NCI-H1105 (cell line): ENCODE results near the gene EIPR1.
"Not testable (repeated sequence)": the region's sequence is repeated elsewhere in the genome, so short reads cannot be mapped to it uniquely, and the experiment has no call there.

Source experiments
- DNase-seq: peaks from one replicate; lab custom pipeline; 2025; lab: John Stamatoyannopoulos, UW

EIPR1 gene

GRCh38 chr2:3211256-3212060, 166.2 kb downstream of the EIPR1 start:
- no peak for DNase-seq

DNA sequence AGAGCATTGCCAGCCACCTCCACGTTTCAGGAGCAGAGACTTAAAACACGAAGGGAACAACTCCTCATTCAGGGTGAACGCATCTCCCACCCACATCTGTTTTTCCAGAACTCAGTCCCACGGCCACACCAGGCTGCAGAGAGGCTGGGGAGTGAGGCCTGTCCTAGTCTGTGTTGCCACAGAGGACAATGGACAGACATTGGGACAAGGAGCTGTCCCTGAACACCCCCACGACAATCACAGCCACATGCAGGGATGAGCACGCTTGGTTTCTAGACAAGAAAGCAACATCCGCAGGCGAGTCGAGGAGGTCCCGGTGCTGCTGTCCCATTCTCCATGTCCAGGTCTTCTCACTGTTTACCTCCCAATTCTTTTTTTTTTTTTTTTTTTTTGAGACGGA, 167.4 kb downstream of the EIPR1 start:
- no peak for DNase-seq

DNA sequence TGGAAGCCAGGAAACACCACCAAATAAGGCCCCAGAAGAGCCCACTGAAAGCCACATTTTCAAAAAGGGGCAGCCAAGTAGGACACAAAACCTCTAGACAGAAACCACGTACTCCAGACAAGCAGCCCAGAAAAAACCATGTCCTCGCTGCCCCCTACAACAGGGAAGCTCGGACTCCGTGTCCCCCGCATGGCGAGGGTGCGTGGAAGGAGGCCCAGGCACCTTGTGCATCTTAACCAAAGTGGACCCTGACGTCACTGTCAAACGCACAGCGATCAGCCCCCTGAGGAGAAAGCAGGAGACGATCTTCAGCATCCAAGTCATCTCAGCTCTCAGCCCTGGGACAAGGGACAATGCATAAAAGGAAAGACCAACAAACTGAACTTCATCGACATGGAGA, 168.4 kb downstream of the EIPR1 start:
- DNase-seq = no peak

- no peak for DNase-seq
Measured at GRCh38 chr2:3208591-3208990, 169.0 kb downstream of the EIPR1 start.

GRCh38 chr2:3208179-3208578, 169.4 kb downstream of the EIPR1 start:
- no peak for DNase-seq

- no peak for DNase-seq
Measured at GRCh38 chr2:3207091-3207491, 170.5 kb downstream of the EIPR1 start.

DNA sequence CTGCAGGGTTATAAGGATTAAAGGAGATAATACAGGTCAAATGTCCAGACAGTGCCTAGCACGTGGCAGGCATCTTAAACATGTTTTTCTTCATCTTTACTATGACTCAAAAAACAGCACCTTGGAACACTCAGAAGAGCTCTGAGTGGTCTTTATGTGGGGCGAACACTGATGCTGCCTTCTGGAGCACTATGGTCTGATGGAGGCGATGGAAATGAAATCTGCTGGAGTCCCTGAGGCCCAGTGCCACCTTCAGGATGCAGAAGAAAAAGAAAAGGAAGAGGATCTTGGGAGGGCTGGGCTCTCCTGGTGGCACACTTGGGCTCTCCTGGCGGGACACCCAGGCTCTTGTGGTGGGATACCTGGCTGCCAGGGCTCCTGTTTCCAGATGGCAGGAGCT, 171.8 kb downstream of the EIPR1 start:
- no peak for DNase-seq

GRCh38 chr2:3204031-3204821, 173.4 kb downstream of the EIPR1 start:
- no peak for DNase-seq

DNA sequence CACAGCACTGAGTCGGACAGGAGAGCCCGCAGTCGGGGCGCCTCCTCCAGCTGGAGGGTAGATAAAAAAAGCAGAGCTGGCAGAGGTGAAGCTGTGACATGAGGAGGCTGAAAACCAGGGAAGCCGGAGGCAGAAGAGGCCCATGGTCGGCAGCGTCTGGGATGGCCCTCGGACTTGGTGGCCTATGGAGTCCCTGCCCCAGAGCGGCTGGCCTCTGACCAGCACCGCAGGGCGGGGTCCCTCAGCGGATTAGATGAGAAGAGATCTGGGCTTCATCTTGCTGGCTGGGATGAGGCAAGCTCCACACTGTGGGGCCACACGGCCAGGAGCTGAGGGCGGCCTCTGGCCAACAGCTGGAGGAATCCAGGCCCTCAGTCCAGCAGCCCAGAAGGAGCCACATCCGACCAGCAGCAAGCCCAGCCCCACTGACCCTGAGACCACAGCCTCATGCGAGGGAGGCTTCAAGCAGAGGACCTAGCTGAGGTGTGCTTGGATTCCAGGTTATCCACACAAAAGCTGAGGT, 174.1 kb downstream of the EIPR1 start:
- no peak for DNase-seq

GRCh38 chr2:3202926-3203325, 174.7 kb downstream of the EIPR1 start:
- DNase-seq = no peak

GRCh38 chr2:3201281-3201680, 176.3 kb downstream of the EIPR1 start:
- DNase-seq = no peak

- no peak for DNase-seq
Measured at GRCh38 chr2:3200420-3200939, 177.1 kb downstream of the EIPR1 start.

DNA sequence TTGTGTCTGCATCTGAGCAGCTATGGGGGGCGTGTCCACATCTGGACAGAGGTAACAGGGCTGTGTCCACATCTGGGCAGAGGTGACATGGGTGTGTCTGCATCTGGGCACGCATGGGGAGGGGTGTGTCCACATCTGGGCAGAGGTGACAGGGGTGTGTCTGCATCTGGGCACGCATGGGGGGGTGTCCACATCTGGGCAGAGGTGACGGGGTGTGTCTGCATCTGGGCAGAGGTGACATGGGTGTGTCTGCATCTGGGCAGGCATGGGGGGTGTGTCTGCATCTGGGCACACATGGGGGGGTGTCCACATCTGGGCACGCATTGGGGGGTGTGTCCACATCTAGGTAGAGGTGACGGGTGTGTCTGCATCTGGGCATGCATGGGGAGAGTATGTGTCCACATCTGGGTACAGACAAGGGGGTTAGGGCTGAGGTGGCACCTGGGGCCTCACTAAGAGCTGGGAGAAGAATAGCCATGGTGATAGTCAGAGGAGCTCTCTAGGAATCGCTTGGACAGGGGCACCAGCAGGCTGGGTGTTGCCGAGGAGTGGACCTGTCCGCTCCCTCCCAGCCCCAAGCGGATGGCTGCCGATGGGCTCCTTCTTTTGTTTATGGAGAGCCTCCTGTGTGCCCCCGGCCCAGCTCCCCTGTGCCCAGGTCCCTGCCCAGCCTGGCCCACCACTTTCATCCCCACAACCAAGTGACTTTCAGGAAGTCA, 177.8 kb downstream of the EIPR1 start:
- DNase-seq = no peak

DNA sequence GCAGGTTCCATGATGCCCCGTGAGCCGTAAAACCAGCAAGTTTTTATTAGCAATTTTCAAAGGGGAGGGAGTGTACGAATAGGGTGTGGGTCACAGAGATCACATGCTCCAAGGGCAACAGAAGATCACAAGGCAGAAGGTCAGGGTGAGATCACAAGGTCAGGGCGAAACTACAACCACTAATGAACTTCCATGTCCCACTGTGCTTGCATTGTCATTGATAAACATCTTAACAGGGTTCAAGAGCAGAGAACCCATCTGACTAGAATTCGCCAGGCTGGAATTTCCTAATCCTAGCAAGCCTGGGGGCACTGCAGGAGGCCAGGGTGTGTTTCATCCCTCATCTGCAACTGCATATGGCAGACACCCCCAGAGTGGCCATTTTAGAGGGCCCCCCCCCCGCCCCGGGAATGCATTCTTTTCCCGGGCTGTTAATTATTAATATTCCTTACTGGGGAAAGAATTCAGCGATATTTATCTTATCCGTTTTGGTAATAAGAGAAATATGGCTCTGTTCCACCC, 178.9 kb downstream of the EIPR1 start:
- not testable (repeated sequence) for DNase-seq

DNA sequence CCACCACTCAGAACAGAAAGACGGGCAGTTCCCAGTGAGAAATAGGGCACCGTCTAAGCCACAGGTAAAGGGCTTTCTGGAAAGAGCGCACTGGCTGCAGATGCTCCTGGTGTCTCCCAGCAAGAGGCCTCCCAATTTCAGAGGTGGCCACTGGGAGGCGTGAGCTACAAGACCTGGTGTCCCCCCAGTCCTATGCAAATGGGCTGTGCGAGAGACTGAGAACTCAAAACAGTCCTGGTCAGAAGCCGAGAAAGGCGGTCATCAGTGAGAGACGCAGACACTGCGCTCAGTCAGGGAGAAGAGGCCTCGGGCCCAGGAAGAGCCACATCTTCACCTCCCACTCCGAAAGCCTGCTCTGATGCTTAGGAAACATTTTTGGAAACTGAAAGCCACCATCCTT, 179.5 kb downstream of the EIPR1 start:
- no peak for DNase-seq

DNA sequence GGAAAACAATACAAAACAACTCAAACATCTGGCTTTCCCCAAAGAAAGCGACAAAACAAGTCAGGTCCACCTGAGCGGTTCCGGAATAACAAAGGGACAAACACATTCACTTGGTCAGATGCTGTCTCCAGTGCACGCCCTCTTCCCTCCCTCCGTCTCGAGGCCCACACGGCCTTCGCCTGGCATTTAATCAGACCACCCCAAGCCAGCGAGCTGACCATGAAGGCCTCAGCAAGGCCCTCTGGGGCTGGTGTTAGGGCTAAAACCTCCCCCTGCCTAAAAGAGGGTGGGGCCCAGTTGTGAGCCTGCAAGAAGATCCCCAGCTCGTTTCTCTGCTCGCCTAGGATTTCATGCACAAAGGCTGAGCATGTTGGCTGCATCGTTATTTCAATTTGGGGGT, 180.3 kb downstream of the EIPR1 start:
- no peak for DNase-seq

DNA sequence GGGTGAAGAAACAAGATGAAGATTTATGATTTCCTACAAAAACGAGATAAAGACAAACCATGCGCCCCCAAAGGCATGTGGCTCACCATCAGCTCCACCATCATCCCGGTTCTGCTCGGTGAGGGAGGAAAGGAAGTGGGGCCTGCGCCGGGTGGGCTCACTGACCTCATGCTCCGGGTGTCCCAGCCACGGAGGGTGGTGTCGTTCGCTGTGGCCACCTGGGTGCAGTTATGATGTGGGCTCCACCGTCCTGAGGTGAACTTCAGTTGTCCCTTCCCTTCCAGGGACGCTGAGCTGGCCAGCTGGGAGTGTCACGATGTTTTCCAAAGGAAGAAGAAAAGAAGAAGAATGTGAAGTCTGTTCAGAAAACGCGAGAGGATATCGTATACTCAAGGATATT, 180.9 kb downstream of the EIPR1 start:
- DNase-seq = no peak

DNA sequence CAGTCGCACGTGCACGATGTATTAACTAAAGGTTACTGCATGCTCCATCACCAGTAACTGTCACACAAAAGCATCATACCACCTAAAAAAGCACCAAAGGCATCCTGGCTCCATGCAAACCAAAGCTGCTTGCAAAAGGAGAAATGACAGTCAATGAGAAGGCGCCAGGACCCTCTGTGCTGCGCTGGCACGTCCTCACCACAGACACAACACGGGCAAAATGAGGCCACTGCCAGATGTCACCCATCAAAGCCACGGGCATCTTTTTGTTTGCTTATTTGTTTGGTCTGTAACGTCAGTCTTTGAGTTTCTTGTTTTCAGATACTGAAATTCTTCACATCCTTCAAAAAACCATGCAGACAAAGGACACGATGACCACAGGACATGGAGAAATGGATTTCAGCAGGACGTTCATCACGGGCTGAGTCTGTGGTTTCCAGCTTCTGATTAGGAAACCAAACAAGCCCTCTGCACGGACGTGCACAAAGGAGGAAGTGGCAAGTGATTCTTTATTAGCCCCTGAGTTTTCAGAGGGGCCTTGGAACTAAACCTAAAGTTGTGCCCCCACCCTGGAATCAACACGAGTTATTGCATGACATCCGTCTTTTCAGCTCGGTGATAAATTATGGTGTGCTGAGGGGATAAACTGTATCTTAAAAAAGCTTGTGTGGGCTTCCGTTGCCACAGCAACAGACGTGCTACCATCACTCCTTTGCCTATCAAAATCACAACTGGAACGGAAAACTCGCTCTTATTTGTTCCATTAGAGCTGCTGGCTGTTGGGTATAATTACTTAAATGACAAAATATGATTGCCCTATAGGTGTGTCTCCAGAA, 181.8 kb downstream of the EIPR1 start:
- no peak for DNase-seq

DNA sequence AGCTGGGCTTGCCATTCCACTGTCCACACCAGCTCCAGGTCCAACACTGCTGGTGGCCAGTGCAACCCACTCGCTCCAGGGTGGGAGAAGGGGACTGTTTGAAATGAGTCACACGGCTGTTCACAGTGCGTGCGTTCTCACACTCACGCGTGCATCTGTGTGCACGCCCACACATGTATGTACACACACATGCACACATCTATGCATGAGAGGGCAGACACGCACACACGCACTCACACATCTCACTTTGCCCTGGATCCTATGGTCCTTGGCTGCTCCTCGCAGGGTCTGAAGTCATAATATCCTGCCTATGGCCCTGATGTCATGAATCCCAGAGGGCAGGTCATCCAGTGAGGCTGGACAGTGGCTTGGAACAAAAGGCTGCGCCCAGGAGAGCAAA, 182.8 kb downstream of the EIPR1 start:
- DNase-seq = no peak

- DNase-seq = no peak
Measured at GRCh38 chr2:3193443-3194330, 183.9 kb downstream of the EIPR1 start.
